ENCODE results near the gene TRIM44.
A peak's percentile ranks its signal among the peaks of the same experiment; 100 is the strongest.
"Not testable (repeated sequence)": the region's sequence is repeated elsewhere in the genome, so short reads cannot be mapped to it uniquely, and the experiment has no call there.

Gene TRIM44

GRCh38 chr11:35859301-35859700 lies 196.7 kb downstream of the TRIM44 start:
- Histone ChIP-seq H3K79me2 (ENCODE audit: control insufficient read depth, insufficient read depth, low read length) (no peaks in the 10 kb centered on the region), H3K9ac (ENCODE audit: low read length) (no peak overlapping the region), H3K23ac (ENCODE audit: low read length) (no peak overlapping the region), H3K27me3 (ENCODE audit: insufficient read depth, low read length, poor library complexity) (no peaks in the 10 kb centered on the region), H3K56ac (ENCODE audit: low read length) (no peak overlapping the region), H3K27ac (ENCODE audit: low read depth, low read length) (no peak overlapping the region), H4K5ac (ENCODE audit: low read length) (no peak overlapping the region), H2BK120ac (ENCODE audit: low read depth, low read length) (no peak overlapping the region), H2AK5ac (ENCODE audit: low read length) (no peak overlapping the region), H3K4ac (ENCODE audit: low read depth, low read length) (no peak overlapping the region), H3K79me1 (ENCODE audit: low read length) (no peaks in the 10 kb centered on the region), H2BK15ac (replicated peaks; ENCODE audit: low read depth) (no peak overlapping the region), H3K4me2 (ENCODE audit: low read length) (no peak overlapping the region), H2BK5ac (ENCODE audit: low read length) (no peak overlapping the region), H3K18ac (ENCODE audit: low read length) (no peak overlapping the region), H4K8ac (ENCODE audit: low read depth, low read length) (no peak overlapping the region), H3K4me3 (ENCODE audit: low read length) (no peak overlapping the region), H3K4me1 (ENCODE audit: control insufficient read depth, low read depth, low read length) (no peaks in the 10 kb centered on the region), H3K36me3 (ENCODE audit: control insufficient read depth, insufficient read depth, low read length) (no peaks in the 10 kb centered on the region)
- DNase-seq = peak; percentile 6
- no CpG with 5 or more reads among the region's 2 CpGs for WGBS (ENCODE audit: extremely low coverage, insufficient coverage, low lambda C conversion rate)

GRCh38 chr11:35860194-35860593 lies 197.6 kb downstream of the TRIM44 start:
- not testable (repeated sequence) for H3K9ac ChIP-seq (ENCODE audit: low read length); H3K27ac ChIP-seq (ENCODE audit: low read depth, low read length); H4K8ac ChIP-seq (ENCODE audit: low read depth, low read length); H3K4me2 ChIP-seq (ENCODE audit: low read length); H3K4me3 ChIP-seq (ENCODE audit: low read length); H2BK5ac ChIP-seq (ENCODE audit: low read length); H2BK15ac ChIP-seq (replicated peaks; ENCODE audit: low read depth); H2BK120ac ChIP-seq (ENCODE audit: low read depth, low read length); H3K18ac ChIP-seq (ENCODE audit: low read length); H3K4me1 ChIP-seq (ENCODE audit: control insufficient read depth, low read depth, low read length); H3K36me3 ChIP-seq (ENCODE audit: control insufficient read depth, insufficient read depth, low read length); H2AK5ac ChIP-seq (ENCODE audit: low read length); H3K79me1 ChIP-seq (ENCODE audit: low read length); H3K56ac ChIP-seq (ENCODE audit: low read length); H3K23ac ChIP-seq (ENCODE audit: low read length); H4K5ac ChIP-seq (ENCODE audit: low read length); H3K79me2 ChIP-seq (ENCODE audit: control insufficient read depth, insufficient read depth, low read length); H3K4ac ChIP-seq (ENCODE audit: low read depth, low read length); H3K27me3 ChIP-seq (ENCODE audit: insufficient read depth, low read length, poor library complexity)
- peak; percentile 6 for DNase-seq
- WGBS (ENCODE audit: extremely low coverage, insufficient coverage, low lambda C conversion rate) = no CpG with 5 or more reads among the region's 3 CpGs

- no peaks in the 10 kb centered on the region for H3K36me3 ChIP-seq (ENCODE audit: control insufficient read depth, insufficient read depth, low read length)
- no peaks in the 10 kb centered on the region for H3K4me1 ChIP-seq (ENCODE audit: control insufficient read depth, low read depth, low read length)
- H3K23ac ChIP-seq (ENCODE audit: low read length) = no peak overlapping the region
Observed at GRCh38 chr11:35861191-35861590, 198.6 kb downstream of the TRIM44 start.

GRCh38 chr11:35862666-35863065 lies 200.1 kb downstream of the TRIM44 start:
- Histone ChIP-seq H4K8ac (ENCODE audit: low read depth, low read length) (no peak overlapping the region), H3K56ac (ENCODE audit: low read length) (no peak overlapping the region), H2AK5ac (ENCODE audit: low read length) (no peak overlapping the region), H2BK15ac (replicated peaks; ENCODE audit: low read depth) (no peak overlapping the region), H3K9ac (ENCODE audit: low read length) (no peak overlapping the region), H3K79me2 (ENCODE audit: control insufficient read depth, insufficient read depth, low read length) (no peaks in the 10 kb centered on the region), H4K5ac (ENCODE audit: low read length) (no peak overlapping the region), H3K4me3 (ENCODE audit: low read length) (no peak overlapping the region), H2BK5ac (ENCODE audit: low read length) (no peak overlapping the region), H2BK120ac (ENCODE audit: low read depth, low read length) (no peak overlapping the region), H3K27me3 (ENCODE audit: insufficient read depth, low read length, poor library complexity) (no peaks in the 10 kb centered on the region), H3K18ac (ENCODE audit: low read length) (no peak overlapping the region), H3K4me1 (ENCODE audit: control insufficient read depth, low read depth, low read length) (no peaks in the 10 kb centered on the region), H3K23ac (ENCODE audit: low read length) (no peak overlapping the region), H3K27ac (ENCODE audit: low read depth, low read length) (no peak overlapping the region), H3K36me3 (ENCODE audit: control insufficient read depth, insufficient read depth, low read length) (no peaks in the 10 kb centered on the region), H3K4me2 (ENCODE audit: low read length) (no peak overlapping the region), H3K79me1 (ENCODE audit: low read length) (no peaks in the 10 kb centered on the region), H3K4ac (ENCODE audit: low read depth, low read length) (no peak overlapping the region)
- no CpG with 5 or more reads among the region's 3 CpGs for WGBS (ENCODE audit: extremely low coverage, insufficient coverage, low lambda C conversion rate)
- no peak for DNase-seq

More at GRCh38 chr11:35861191-35861590, 198.6 kb downstream of the TRIM44 start:
- H2BK15ac ChIP-seq (replicated peaks; ENCODE audit: low read depth) = no peak overlapping the region
- no peak overlapping the region for H4K5ac ChIP-seq (ENCODE audit: low read length)
- no CpG with 5 or more reads among the region's 15 CpGs for WGBS (ENCODE audit: extremely low coverage, insufficient coverage, low lambda C conversion rate)
- H3K4me2 ChIP-seq (ENCODE audit: low read length) = no peak overlapping the region
- H3K27ac ChIP-seq (ENCODE audit: low read depth, low read length) = no peak overlapping the region
- no peak for DNase-seq
- H2BK120ac ChIP-seq (ENCODE audit: low read depth, low read length) = no peak overlapping the region
- H3K9ac ChIP-seq (ENCODE audit: low read length) = no peak overlapping the region
- H3K18ac ChIP-seq (ENCODE audit: low read length) = no peak overlapping the region
- no peak overlapping the region for H3K4ac ChIP-seq (ENCODE audit: low read depth, low read length)
- H3K79me1 ChIP-seq (ENCODE audit: low read length) = no peaks in the 10 kb centered on the region
- H3K79me2 ChIP-seq (ENCODE audit: control insufficient read depth, insufficient read depth, low read length) = no peaks in the 10 kb centered on the region
- H3K56ac ChIP-seq (ENCODE audit: low read length) = no peak overlapping the region
- H4K8ac ChIP-seq (ENCODE audit: low read depth, low read length) = no peak overlapping the region
- no peak overlapping the region for H2AK5ac ChIP-seq (ENCODE audit: low read length)
- H3K4me3 ChIP-seq (ENCODE audit: low read length) = no peak overlapping the region
- H2BK5ac ChIP-seq (ENCODE audit: low read length) = no peak overlapping the region
- H3K27me3 ChIP-seq (ENCODE audit: insufficient read depth, low read length, poor library complexity) = no peaks in the 10 kb centered on the region

GRCh38 chr11:35864131-35864530 lies 201.6 kb downstream of the TRIM44 start:
- H3K79me1 ChIP-seq (ENCODE audit: low read length) = no peaks in the 10 kb centered on the region
- H4K5ac ChIP-seq (ENCODE audit: low read length) = no peak overlapping the region
- H3K4me3 ChIP-seq (ENCODE audit: low read length) = no peak overlapping the region
- no CpG with 5 or more reads among the region's 2 CpGs for WGBS (ENCODE audit: extremely low coverage, insufficient coverage, low lambda C conversion rate)
- H3K18ac ChIP-seq (ENCODE audit: low read length) = no peak overlapping the region
- H2BK15ac ChIP-seq (replicated peaks; ENCODE audit: low read depth) = no peak overlapping the region
- no peak overlapping the region for H3K27ac ChIP-seq (ENCODE audit: low read depth, low read length)
- no peaks in the 10 kb centered on the region for H3K36me3 ChIP-seq (ENCODE audit: control insufficient read depth, insufficient read depth, low read length)
- H2AK5ac ChIP-seq (ENCODE audit: low read length) = no peak overlapping the region
- no peak overlapping the region for H3K4ac ChIP-seq (ENCODE audit: low read depth, low read length)
- H3K56ac ChIP-seq (ENCODE audit: low read length) = no peak overlapping the region
- H4K8ac ChIP-seq (ENCODE audit: low read depth, low read length) = no peak overlapping the region
- H3K9ac ChIP-seq (ENCODE audit: low read length) = no peak overlapping the region
- H3K27me3 ChIP-seq (ENCODE audit: insufficient read depth, low read length, poor library complexity) = no peaks in the 10 kb centered on the region
- no peaks in the 10 kb centered on the region for H3K4me1 ChIP-seq (ENCODE audit: control insufficient read depth, low read depth, low read length)
- H3K79me2 ChIP-seq (ENCODE audit: control insufficient read depth, insufficient read depth, low read length) = no peaks in the 10 kb centered on the region
- no peak overlapping the region for H2BK5ac ChIP-seq (ENCODE audit: low read length)
- H3K23ac ChIP-seq (ENCODE audit: low read length) = no peak overlapping the region
- H3K4me2 ChIP-seq (ENCODE audit: low read length) = no peak overlapping the region
- no peak overlapping the region for H2BK120ac ChIP-seq (ENCODE audit: low read depth, low read length)
- no peak for DNase-seq

GRCh38 chr11:35866601-35867000 lies 204.0 kb downstream of the TRIM44 start:
- Histone ChIP-seq H2BK5ac (ENCODE audit: low read length) (no peak overlapping the region), H3K36me3 (ENCODE audit: control insufficient read depth, insufficient read depth, low read length) (no peaks in the 10 kb centered on the region), H3K79me2 (ENCODE audit: control insufficient read depth, insufficient read depth, low read length) (no peaks in the 10 kb centered on the region), H3K79me1 (ENCODE audit: low read length) (no peaks in the 10 kb centered on the region), H3K4me2 (ENCODE audit: low read length) (no peak overlapping the region), H3K27me3 (ENCODE audit: insufficient read depth, low read length, poor library complexity) (no peaks in the 10 kb centered on the region), H4K5ac (ENCODE audit: low read length) (no peak overlapping the region), H3K56ac (ENCODE audit: low read length) (no peak overlapping the region), H3K4me3 (ENCODE audit: low read length) (no peak overlapping the region), H3K27ac (ENCODE audit: low read depth, low read length) (no peak overlapping the region), H3K4ac (ENCODE audit: low read depth, low read length) (no peak overlapping the region), H3K9ac (ENCODE audit: low read length) (no peak overlapping the region), H2BK120ac (ENCODE audit: low read depth, low read length) (no peak overlapping the region), H4K8ac (ENCODE audit: low read depth, low read length) (no peak overlapping the region), H2AK5ac (ENCODE audit: low read length) (no peak overlapping the region), H3K18ac (ENCODE audit: low read length) (no peak overlapping the region), H2BK15ac (replicated peaks; ENCODE audit: low read depth) (no peak overlapping the region), H3K4me1 (ENCODE audit: control insufficient read depth, low read depth, low read length) (no peaks in the 10 kb centered on the region), H3K23ac (ENCODE audit: low read length) (no peak overlapping the region)
- DNase-seq = no peak
- WGBS (ENCODE audit: extremely low coverage, insufficient coverage, low lambda C conversion rate) = no CpG with 5 or more reads among the region's 1 CpG
